Cardiac fibroblast (primary cell): Measurements from ENCODE around the gene CLDN20.
"Not testable (repeated sequence)": the region's sequence is repeated elsewhere in the genome, so short reads cannot be mapped to it uniquely, and the experiment has no call there.

Experiments used
- DNase-seq, 2 donors: peaks; one replicate each; pipeline versions ENCODE4 v3.0.0 to v3.0.0-alpha.2; 2010; ENCODE audit warnings: low read depth in 2 of 2
- H3K4me3 ChIP-seq, 2 donors: replicated peaks in 1 of 2; 1 replicate in 1 of 2; 2 replicates in 1 of 2; pipeline ENCODE4 v1.5.1; 2011; ENCODE audit warnings: low read depth in 2 of 2, low read length in 2 of 2, mild to moderate bottlenecking in 2 of 2, moderate library complexity in 1 of 2
- TF ChIP-seq, protein P1 (sequence below): IDR thresholded peaks from one replicate; pipeline ENCODE4 v1.5.1; 2011; ENCODE audit warnings: low read depth, mild to moderate bottlenecking, low read length, inconsistent platforms

The CLDN20 gene

DNA sequence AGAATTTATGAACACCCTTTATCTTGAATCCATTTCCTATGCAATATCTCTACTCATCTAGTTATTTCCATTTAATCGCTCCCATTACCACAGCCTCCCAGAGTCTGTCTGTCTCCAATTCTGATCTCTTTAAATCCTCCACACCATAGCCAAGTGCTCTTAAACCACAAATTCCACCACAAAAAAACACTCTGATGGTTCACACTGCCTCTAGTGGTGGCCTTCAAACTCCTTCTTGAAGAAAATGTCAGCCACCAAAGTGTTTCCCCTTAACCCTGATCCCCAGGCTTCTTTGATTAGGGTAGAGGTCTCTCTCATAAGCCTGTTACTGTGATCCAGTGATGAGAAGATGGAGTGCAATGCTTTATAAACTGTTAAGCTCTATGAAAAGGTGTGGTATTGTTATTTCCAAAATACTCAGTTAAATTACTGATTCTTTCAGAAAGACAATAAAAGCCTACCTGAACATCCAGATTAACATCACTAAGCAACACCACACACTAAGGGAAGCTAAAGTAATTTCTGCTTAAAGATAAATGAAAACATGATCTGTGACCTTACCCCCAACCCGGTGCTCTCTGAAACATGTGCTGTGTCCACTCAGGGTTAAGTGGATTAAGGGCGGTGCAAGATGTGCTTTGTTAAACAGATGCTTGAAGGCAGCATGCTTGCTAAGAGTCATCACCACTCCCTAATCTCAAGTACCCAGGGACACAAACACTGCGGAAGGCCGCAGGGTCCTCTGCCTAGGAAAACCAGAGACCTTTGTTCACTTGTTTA, 4.5 kb downstream of the CLDN20 start:
- TF ChIP-seq, protein P1, sequence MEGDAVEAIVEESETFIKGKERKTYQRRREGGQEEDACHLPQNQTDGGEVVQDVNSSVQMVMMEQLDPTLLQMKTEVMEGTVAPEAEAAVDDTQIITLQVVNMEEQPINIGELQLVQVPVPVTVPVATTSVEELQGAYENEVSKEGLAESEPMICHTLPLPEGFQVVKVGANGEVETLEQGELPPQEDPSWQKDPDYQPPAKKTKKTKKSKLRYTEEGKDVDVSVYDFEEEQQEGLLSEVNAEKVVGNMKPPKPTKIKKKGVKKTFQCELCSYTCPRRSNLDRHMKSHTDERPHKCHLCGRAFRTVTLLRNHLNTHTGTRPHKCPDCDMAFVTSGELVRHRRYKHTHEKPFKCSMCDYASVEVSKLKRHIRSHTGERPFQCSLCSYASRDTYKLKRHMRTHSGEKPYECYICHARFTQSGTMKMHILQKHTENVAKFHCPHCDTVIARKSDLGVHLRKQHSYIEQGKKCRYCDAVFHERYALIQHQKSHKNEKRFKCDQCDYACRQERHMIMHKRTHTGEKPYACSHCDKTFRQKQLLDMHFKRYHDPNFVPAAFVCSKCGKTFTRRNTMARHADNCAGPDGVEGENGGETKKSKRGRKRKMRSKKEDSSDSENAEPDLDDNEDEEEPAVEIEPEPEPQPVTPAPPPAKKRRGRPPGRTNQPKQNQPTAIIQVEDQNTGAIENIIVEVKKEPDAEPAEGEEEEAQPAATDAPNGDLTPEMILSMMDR, result peak; percentile 61
- DNase-seq, result peak; percentile 57 to 66
- H3K4me3 ChIP-seq, result not testable (repeated sequence)

DNA sequence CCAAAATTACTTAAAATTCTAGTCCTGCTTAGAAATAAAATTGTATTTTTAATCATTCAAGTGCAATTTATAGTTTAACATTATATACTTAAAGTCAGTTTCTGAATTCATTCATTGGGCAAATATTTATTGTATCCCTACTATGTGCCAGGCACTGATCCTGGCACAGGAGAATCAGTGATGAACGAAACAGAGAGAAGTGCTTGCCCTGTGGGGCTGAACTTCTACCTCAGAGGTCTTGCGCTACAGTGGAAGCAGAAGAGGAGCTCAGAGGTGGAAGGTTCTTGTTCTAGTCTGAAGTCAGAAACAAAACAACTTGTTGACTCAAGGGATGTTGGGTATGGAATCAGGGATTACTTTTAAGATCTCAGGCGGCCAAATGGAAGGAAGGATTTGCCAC, 6.0 kb downstream of the CLDN20 start:
- TF ChIP-seq, protein P1, result no peak
- DNase-seq, result no peak
- no peak overlapping the region for H3K4me3 ChIP-seq

DNA sequence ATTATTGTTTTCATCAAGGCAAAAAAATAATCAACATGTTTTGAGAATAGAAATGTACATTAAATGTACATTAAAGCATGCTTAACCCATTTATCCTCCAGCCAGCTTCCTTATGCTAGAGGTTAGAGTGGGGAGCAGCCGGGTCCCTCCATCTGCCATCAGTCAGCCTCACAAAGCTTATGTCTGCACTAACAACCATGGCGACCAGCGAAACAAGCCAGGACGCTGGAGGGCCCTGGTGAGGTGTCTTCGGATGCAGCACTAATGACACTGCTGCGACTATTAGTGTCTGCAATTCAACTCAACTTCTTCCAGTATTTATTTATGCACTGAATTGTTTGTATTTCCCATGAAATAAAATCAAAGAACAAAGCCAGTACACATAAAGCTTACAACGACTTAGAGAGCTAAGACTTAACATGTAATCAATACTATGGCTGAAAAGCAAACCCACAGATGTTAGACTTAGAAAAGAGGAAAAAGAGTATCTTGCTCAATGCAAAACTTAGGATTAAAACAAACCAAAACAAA, 6.8 kb downstream of the CLDN20 start:
- TF ChIP-seq, protein P1, result no peak
- H3K4me3 ChIP-seq, result no peak overlapping the region
- no peak for DNase-seq

DNA sequence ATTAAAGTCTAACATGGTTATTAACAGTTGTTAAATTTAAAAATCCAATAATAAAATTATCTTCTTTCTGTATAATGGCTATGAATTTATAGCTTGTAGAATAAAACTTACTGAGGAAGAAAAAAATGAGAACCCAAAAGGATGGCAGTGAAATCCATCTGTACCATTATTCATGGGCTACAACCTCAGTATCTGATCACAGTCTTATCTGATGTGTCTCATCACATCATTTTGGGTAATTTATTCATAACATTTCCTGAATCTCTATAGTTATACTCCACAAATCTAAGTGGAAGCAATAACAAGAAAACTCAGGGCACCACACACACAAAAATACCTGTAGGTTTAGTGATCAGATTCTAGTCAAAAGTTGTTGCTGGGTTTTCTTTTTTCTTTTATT, 7.3 kb downstream of the CLDN20 start:
- DNase-seq, result no peak
- H3K4me3 ChIP-seq, result no peak overlapping the region
- TF ChIP-seq, protein P1, result no peak

DNA sequence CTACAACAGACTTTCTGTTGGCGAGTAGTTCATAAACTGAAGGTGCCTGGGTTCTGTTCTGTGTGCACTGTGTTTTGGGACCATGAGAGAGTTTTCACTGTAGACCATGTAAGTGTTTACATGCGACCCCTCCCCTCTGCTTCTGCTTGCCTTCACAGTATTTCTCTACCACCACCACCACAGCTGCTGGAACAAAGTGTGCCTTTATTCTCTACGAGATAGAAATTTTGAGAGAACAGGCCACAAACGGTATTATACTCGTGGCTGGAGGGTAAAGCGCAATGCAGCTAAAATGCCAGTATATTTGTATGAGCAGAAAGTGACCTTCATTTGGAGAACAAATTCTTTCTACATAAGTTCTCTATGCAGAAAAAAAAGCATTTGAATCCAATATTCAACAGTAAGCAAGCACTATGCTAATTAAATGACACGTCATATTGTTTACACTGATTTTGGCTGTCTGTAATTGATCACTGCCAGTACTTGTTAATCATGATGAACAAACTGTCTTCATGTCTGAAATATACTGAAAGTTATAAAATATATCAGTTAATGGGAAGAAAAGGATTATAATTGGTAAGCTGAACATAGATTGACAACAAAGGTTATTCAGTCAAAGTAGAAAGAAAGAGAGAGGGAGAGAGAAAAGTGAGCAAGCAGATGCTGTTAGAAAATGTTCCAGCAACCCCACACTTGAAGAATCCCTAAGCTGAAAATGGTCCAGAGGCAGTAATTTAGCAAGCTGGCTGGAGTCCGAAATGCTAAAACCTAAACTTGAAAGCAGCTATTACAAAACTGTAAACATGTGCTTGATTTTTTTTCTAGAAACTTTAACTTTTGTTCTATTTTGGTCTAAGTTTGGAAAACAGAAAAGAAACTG, 8.8 kb downstream of the CLDN20 start:
- H3K4me3 ChIP-seq, result no peak overlapping the region
- peak; percentile 44 to 51 for DNase-seq
- TF ChIP-seq, protein P1, result no peak

DNA sequence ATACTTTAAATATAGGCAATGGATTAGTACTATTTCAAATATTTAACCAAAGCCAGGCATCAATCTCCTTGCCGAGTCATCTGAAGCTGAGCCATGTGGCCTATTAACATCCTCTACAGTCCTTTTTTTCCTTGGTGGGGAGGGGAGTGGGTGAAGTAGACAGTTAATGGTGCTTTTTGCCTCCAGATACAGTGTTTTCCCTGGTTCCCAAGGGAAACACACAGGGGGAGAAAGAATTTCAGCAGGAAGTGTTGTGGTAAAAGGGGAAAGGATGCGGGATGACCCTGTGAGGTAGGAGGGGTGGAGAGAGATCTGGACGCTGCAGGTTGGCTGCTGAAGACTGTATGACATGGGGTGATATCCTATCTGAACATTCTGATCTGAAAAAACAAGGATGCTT, 9.6 kb downstream of the CLDN20 start:
- no peak overlapping the region for H3K4me3 ChIP-seq
- peak; percentile 88 to 97 for DNase-seq
- TF ChIP-seq, protein P1, result no peak
